NCI-H1092 (cell line): ENCODE results near the gene FMNL2.

Experiments used
- DNase-seq: peaks from one replicate; lab custom pipeline; 2025; lab: John Stamatoyannopoulos, UW

FMNL2 gene

DNA sequence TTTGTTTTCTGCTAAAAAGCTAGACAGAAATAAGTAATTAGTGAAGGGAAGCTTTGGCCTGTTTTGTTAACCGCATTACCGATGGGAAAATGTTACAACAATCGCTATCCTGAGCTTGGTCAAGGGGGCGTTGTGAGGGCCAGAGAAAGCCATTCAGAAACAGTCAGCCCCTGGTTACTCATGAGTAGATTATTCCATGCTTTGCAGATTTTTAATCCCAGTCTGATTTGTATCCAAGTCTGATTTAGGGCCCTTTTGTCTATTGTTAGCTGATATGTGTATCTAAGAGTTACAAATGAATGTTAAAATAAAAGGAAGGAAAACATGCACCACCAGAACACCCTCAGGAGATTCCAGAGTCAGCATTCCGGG is 283.2 kb downstream of the FMNL2 start:
- no peak for DNase-seq

DNA sequence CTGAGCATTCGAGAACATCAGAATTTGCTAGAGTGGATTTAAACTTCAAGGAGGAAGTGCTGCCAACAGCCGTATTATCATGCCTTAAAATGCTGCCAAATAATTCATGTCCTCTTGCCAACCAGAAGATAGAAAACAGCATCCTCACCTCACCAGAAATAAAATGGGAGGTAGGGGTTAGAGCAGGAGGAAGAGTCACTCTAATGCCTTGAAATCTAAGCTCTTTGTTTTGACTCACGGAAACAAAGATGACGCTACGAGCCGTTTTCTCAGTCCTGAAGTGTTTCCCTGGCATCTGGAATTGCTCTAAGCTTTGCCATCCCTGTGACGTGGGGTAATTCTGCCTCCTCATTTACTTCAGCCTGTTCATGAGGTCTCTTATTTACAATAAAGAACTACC is 285.2 kb downstream of the FMNL2 start:
- DNase-seq, result no peak

DNA sequence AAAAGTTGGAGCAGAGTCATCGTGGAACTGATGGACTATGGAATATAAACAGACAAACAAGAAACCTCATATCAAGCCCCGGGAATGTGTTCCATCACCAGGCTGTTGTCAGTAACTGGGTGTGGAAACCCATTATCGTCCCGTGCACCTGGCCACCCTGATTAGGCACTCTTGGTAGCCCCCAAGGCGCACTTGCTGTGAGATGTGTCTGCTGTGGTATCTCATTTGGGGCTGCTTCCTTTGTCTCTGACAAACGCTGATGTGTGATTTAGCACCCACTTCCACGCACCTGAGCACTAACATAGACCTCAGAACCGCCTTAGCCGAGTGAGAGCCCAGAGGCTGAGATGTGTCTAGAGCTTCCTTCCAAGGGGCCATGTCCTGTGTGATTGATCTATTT is 286.0 kb downstream of the FMNL2 start:
- no peak for DNase-seq

DNA sequence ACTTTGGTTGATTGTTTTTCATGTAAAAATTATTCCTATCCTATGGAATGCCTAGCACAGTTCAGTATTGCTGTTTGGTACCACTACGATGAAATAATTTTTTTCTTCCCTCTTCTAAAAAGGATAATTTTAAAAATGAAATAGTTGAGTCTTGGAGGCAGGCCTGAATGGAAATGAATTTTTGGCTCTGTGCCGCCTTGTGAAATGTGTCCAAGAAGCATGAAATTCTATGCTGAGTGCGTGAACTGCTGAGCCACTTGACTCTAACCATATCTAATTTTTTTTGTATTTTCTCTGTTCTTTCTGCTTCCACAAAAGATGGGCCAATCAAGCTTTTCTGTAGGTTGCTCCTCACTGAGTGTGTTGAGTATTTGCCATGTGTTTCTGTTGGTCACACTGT is 287.2 kb downstream of the FMNL2 start:
- no peak for DNase-seq

DNA sequence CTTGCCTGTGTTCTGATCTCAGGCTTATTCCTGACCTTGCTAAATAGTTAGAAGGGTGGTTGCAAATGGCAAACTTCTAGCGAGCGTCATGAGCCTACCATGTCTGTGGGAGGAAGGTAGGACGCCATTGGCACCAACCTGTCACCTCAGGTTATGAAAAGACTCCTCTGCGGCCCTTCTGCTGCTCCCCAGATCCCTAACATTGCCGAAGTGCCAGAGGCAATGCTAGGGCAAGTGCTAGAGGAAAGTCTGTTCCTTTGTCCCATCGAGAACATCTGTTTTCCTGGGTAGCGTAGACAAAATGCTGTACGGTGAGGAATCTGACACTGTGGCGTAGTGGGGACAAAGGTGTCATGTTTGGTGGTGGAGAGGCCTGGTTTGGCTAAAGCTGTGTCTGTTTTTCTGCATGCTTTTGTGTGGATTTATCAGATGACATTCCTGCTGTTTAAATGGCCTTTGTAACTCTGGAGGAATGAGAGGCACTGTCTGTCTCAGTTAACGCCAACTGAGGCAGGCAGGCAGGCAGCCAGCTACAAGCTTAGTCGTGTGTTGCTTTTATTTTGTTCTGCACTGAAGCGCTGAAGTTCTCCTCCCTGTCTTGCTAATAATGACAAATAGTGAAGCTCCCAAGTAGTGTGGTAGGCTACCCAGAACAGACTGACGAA is 288.2 kb downstream of the FMNL2 start:
- no peak for DNase-seq

DNA sequence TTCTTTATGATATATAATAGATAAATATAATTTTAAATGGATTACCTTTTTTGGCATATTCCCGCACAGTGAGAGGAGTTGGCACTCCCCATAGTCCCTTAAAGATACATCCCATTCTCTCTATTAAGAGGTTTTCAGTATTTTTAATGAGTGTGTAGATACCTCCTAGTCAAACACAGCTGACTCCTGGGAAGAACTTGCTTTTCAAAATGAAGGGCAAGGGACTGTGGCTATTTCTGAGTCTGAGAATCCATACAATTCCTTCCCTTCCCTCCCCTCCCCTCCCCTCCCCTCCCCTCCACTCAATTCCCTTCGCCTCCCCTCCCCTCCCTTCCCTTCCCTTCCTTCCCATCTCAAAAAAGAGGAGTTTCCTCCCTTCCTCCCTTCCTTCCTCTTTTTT is 288.8 kb downstream of the FMNL2 start:
- no peak for DNase-seq

DNA sequence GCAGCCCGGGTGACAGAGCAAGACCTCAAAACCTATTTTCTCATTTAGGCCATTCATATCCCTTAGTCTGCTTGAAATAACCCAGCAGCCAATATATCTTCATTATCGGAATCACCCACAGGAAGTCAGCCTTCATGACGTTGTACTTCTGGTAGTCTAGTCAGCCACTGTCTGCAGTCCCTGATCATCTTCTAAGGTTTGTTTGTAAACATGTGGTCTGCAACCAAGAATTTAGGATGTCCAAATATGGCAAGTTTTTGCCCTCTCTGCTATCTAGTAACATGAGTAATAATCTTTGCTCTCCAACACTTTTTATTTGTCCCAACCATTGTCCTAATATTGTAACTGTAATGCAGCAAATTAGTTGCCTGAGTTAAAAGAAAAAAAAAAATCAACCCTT is 289.8 kb downstream of the FMNL2 start:
- no peak for DNase-seq

DNA sequence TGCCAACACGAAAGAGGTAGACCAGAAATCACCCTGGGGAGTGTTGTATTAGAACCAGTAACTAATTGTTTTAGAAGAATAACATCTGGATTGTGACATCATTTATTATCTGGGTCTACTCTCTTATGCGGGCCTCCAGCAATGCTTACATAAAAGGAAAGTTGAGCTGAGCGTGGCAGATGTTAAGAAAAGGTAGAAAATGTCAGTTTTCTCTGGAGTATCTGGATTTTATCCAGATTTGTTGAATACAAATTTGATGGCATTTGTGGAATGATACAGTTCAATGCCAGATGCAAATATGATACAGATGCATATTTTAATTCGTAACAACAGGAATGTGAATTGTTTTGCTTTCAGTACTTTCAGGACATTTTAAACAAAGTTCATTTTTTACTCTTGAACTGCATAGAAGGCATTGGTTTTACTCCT is 292.0 kb downstream of the FMNL2 start:
- DNase-seq, result no peak

DNA sequence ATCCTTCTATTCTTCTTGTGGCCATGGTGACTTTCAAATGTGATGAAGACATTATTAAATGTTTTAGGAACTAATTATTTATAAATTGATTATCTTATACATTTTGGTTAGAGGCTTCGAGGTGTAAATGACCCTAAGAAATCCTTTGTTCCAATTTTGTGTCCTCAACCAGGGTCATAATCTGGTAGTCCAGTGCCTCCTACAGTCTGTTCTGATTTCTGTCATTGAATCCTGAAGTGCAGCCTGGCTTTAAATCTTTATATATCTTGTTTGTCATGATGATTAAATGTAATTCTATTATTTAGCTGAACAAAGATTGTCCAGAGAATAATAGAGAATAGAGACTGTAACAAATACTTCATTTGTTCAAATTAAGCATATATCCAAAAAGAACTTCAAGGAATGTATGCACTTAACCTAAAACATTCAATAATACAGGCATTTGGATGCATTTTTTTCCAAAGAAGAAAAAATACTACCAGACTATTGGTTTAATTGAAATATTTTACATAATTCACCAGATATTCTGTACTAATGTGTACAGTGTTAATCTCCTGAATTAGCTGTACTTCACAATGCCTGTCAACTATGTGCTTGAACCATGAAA is 292.5 kb downstream of the FMNL2 start:
- no peak for DNase-seq

DNA sequence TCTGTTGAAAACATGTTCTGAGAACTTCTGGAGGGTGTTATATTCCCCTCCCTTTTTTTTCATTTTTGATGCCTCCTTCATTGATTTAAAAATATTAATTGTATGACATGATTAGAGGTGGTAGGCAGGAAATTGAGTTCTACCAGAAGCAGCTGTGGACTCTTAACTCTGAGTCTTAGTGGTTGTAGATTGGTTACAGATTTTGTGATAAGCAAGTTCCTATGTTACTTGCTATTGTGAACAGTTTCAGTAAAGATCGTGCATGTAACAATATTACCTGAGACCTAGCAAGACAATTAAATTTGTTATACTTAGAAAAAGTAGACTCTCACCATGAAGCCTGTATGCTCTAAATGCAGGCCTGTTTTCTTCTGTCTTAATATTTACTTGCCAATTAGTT is 294.2 kb downstream of the FMNL2 start:
- no peak for DNase-seq

DNA sequence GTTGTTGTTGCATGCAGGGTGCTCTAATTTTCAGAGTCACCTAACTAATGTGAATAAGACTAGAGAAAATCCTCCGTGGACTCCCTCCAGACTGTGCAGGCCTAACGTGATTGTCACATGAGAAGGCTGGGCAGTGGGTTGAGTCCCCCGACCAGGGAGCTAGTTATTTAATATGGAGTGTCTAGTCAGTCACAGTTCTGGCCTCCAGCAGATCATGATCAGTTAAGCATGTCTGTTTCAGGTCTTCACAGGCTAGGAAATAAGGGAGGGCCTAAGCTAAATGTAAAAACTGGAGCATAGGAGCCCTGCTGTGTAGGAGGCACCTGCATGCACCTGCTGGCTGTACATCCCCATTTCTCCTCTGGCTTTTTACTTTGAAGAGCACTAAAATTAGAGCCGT is 295.5 kb downstream of the FMNL2 start:
- no peak for DNase-seq

DNA sequence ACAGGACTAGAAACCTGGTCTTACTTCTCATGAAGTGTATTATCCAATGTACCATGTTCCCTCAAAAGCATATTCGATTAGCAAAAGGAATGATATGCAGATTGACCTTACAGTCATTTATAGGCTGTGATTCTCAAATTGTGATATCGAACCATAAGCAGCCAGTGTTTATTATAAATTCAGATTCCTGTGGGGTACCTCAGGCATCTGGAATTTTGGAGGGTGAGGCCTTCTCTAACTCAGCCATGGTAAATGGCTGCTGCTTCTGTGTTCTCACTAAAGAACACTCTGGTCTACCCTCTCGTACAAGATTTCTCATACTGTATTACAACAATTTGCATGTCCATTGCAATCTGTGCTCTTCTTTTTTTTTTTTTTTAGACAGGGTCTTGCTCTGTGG is 297.8 kb downstream of the FMNL2 start:
- DNase-seq, result no peak

DNA sequence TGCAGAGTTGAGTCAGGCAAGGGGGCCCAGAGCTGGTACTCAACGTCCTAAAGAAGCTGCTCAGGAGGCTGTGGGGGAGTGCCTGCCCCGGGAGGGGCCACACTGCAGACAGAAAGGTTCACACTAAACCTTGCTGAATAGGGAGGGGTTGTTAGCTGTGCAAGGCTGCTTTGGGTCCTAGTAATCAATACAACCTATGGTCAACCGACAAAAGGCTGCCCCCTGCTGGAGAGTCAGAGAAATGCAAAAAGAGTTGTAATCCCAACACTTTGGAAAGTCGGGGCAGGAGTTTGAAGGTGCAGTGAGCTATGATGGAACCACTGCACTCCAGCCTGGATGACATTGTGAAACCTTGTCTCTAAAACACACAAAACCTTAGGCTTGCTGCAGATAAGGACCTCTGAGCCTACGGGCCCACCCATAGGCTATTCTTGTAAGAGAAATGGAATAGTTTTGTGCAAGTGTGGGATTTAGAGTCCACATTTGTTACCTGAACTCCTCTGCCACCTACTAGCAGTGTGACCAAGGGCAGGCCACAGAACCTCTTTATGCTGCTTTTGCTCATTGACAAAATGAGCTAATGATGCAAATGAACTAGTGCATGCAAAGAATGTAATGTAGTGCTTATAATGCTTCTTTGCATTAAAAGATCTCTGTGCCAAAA is 300.8 kb downstream of the FMNL2 start:
- DNase-seq, result peak; percentile 19

DNA sequence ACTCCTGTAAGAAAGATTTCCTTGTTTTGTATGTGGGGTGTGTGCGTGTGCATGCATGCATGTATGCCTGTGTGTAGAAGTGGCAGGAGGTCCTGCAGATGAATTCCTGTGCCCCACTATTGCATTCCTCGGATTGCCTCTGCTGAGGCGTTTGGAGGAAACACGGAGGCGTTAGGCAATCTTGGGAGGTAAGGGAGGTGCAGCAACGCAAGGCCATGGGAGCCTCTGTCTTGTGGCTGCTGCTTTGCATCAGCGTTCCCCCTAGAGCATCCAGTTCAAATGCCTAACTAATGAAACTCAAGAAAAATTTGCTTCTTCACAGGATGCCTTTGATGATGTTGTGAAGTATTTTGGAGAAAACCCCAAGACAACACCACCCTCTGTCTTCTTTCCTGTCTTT is 302.3 kb downstream of the FMNL2 start:
- DNase-seq, result no peak

DNA sequence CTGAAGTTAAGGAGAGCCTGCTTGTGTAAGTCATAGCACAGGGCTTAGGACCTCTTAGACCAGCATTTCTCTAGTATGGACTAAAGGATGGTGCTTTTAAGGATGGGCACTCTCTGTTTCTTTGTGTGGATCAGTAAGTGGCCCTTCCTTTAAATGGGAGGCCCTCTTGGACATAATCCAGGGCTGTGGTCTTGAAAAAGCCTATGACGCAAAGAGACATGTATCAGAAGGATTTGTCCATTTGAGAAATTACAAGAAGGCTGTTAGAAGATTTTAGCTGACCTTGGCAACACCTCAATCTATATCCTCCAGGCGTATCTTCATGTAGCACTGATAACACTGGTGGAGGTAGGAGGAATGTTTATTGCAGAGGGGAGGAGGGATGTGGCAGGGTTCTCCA is 303.1 kb downstream of the FMNL2 start:
- DNase-seq, result no peak

DNA sequence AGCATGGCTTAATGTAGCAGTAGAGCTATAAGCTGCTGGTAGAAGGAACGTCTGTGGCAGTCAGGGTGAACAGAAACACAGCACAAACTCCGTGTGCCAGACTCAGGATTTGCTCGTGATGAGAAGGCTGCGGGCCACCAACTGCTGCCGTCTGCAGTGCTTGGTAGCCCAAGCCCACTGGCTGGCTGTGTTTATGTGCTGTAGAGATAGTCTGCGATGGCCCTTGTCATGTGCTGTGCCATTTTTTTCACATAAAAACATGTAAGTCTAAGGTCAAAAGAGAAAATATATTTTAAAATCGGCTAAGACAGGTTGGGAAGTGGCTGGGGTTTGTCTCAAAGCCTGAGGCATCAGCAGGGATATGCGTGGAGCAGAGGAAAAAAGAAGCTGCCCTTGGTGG is 303.6 kb downstream of the FMNL2 start:
- no peak for DNase-seq

DNA sequence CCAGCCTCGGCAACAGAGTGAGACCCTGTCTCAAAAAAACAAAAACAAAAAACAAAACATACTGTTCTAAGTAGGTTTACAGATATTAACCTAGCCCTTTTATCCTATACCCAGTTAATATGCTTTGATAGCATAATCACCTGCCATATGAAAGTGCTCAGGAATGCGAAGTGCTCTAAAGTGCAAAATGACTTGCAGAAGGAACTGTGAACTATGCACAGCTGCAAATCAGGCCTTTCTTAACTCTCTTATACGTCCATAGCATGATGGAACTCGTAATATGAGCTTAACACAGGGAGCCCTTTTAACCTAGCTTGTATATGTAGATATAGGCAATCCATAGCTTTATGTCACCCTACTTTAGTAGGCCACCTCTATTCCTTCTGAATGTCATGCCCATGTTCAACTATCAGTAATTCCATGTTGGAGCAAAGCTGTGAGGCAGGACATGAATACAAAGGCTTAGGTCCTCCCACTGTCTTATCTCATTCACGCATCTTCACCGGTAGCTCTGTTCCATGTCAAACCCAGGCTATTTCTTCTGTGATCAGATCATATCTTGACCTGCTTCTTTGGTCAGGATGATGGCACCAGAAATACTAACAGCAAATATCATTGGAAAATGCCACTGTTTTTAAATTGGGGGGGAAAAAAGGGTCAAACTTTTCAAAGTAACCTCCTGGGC is 309.4 kb downstream of the FMNL2 start:
- DNase-seq, result no peak

DNA sequence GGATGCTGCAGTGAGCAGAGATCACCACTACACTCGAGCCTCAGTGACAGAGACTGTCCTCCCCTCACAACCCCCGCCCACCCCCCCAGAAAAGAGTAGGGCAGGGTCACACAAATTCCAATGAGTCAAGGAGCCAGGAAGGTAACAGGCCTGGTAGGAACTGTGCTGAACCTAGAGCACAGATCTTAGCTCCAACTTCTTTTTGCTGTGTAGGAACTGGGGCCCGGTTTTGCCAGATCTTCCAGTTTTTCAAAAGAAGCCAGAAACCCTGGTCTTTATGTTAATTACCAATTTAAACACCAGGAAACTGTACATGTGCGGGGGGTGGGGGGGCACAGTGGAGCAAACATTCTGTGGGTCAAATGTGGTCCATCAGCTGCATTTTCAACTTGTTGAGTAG is 311.3 kb downstream of the FMNL2 start:
- DNase-seq, result no peak

DNA sequence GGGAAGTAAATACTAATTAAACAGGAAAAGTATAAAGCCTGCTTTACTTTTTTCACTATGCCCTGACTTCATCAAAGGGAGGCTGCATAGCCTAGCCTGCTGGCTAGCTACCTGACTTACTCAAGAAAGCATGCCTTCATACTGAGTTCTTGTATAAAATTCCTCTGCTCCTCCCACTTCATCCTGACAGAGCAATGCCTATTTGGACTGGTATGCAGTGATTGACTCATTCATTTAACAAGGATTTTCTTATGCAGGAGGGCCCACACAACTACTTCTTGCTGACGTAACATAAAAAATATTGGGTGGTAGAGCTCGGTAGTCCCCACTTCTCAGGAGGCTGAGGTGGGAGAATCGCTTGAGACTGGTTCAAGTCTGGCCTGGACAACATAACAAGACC is 311.8 kb downstream of the FMNL2 start:
- no peak for DNase-seq

DNA sequence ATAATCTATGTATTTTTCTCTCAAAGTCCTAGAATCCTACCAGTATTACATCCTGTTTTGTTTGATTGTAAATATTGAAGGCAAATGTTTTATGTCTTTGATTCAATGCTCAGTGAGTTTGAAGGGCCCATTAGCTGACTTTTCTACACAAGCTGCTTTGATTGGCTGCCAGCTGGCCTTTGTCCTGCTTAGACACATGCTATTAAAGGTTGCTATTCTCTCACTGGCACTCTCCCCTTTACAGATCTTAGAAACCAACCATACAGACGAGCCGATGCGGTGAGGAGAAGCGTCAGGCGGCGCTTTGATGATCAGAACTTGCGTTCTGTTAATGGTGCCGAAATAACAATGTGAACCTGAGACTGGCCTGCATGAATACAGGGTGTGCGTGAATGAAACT is 312.6 kb downstream of the FMNL2 start:
- DNase-seq, result peak; percentile 46

DNA sequence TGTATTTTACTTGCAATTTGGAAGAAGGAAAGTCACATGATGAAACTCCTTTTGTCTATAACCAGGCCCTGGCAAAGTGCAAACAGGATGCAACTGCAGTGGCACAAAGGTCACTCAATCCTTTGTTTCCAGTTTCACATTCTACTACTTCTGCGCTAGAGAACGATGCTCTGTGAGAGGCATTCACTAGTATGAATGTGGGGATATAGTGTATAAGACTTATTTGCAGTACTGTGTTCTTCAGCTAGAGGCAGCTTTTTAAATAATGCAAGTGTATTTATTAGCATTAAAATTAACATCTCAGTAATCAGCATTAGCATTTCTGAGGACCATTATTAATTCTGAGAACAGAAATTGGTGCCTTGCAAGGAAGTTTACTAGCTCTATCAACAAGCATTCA is 313.4 kb downstream of the FMNL2 start:
- no peak for DNase-seq

DNA sequence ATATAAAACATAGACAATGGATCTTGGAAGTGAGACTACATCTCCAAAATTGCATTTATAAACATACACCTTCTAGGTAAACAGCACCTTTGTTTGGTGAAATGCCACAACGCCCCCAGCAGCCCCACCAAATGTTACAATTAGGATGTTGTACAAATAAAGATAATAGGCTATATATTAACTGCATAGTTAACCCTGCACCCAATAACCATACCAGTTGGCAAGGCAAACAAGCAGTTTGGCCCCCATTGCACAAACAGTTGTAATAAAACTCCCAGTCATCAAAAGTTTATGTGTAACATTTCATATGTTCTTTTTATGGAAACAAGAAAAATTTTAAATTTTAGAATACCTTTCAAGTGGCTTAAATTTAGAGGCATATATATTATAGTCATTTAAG is 315.0 kb downstream of the FMNL2 start:
- no peak for DNase-seq

DNA sequence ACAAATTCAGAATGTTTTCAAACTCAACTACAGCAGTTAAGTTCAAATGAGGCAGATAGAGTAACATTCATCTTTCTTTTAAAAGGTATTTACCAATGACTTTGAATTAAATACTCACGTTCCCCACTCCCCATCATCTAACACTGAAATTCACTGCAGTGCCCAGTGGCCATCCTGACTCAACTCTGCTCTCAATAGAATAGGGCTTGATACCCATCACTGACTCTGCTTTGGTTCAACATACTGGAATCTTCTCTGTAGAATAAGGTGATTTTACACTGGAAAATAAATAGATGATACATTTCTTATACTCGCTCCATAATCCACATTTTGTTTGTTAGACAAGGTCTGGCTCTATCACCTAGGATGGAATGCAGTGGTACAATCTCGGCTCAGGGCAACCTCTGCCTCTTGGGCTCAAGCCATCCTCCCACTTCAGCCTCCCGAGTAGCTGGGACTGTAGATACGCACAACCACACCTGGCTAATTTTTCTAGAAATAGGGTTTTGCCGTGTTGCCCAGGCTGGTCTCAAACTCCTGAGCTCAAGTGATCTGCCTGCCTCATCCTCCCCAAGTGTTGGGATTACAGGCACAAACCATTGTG is 315.9 kb downstream of the FMNL2 start:
- DNase-seq, result no peak
